Gastroesophageal sphincter (tissue), 4 donors: ENCODE results near the gene ANKS1A. TPM values are rescaled to one million over a fixed set of nuclear protein-coding genes. Genes with fewer than 3 reads are reported as not detected.

Experiments used
- ATAC-seq: fragments of 150-250 bp; one replicate; pipeline ENCODE4 v1.9.1; 2016; ENCODE audit warnings: mild to moderate bottlenecking, moderate library complexity
- H3K27ac ChIP-seq, 4 donors: fragments of 200-600 bp; sonication (generic) in 3 of 4; 1 replicate in 3 of 4; 2 replicates in 1 of 4; pipeline ENCODE4 v1.5.1; 2016 to 2019
- H3K27me3 ChIP-seq: fragments of 200-600 bp; sonication (generic); one replicate; pipeline ENCODE4 v1.5.1; 2019
- H3K36me3 ChIP-seq, 2 donors: fragments of 200-600 bp; sonication (generic); one replicate each; pipeline ENCODE4 v1.5.1; 2019; ENCODE audit warnings: control low read depth in 1 of 2
- H3K4me1 ChIP-seq, 3 donors: fragments of 200-600 bp; sonication (generic); 1 replicate in 2 of 3; 2 replicates in 1 of 3; pipeline ENCODE4 v1.5.1; 2016 to 2019; ENCODE audit warnings: control low read depth in 2 of 3
- H3K4me3 ChIP-seq, 2 donors: fragments of 200-600 bp; sonication (generic); one replicate each; pipeline ENCODE4 v1.5.1; 2019; ENCODE audit warnings: mild to moderate bottlenecking in 1 of 2, moderate library complexity in 1 of 2
- H3K9me3 ChIP-seq, 3 donors: fragments of 200-600 bp; sonication (generic); one replicate each; pipeline ENCODE4 v1.5.1; 2017 to 2019; ENCODE audit warnings: control low read depth in 2 of 3
- EP300 ChIP-seq: sonication (generic); formaldehyde crosslinking; IDR thresholded peaks from one replicate; pipeline ENCODE4 v1.6.1; 2017; ENCODE audit warnings: antibody characterized with exemption, mild to moderate bottlenecking
- POLR2A ChIP-seq, 2 donors: fragments of 450-650 bp; IDR thresholded peaks; one replicate each; pipeline ENCODE4 v1.6.1; 2017; ENCODE audit warnings: antibody characterized with exemption in 2 of 2, mild to moderate bottlenecking in 2 of 2, moderate library complexity in 1 of 2
- POLR2AphosphoS5 ChIP-seq: sonication (generic); formaldehyde crosslinking; IDR thresholded peaks from one replicate; pipeline ENCODE4 v1.6.1; 2017; ENCODE audit warnings: antibody characterized with exemption
- WGBS, 2 donors: methylation state at CpG; one replicate each; pipeline ENCODE4 v1.1.5; 2018; ENCODE audit warnings: low coverage in 1 of 2; 5-methylcytosine and 5-hydroxymethylcytosine counted together
- total RNA-seq, 4 donors: library from RNA; depleted of rRNA; stranded (reverse); fragments of >200 nt; gene quantifications; one replicate each; pipeline ENCODE4 v1.1.0, GENCODE V29; 2016
- TF ChIP-seq, protein P1 (sequence below), 4 experiments: fragments of 200-600 bp in 2 of 4; fragments of 450-650 bp in 2 of 4; sonication (generic) in 1 of 4; IDR thresholded peaks; one replicate each; pipeline ENCODE4 v1.5.1; 2017 to 2019; ENCODE audit warnings: antibody characterized with exemption in 4 of 4, mild to moderate bottlenecking in 2 of 4, moderate library complexity in 2 of 4

ANKS1A gene
- total RNA-seq, 4 donors from 2014 or later, result 52.0 to 135 (median 88.4) TPM

DNA sequence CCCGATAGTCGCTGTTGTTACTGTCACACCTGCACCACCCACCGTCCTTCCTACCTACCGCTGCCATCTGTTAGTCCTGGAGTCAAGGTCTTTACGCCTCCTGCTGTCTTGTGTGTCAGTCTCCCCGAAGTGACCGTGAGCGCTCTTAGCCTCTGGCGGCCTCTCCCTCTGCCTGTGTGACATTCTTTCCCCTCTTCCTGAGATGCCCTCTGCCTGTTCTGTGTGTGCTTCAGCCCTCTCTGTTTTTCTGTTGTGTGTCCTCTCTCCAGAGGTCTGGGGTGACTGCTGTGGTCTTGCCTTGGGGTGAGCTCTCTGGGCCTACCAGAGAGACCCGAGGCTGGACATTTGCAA lies 197.2 kb downstream of the ANKS1A start:
- Histone ChIP-seq H3K4me1 (peaks cover 3 to 99% (median 26%) of the 10 kb centered on the region in 3 donors), H3K36me3 (peaks cover 0 to 98% of the 10 kb centered on the region in 2 donors), H3K27me3 (no peaks in the 10 kb centered on the region), H3K9me3 (no peaks in the 10 kb centered on the region), H3K27ac (peak overlapping the region in 3 of 4 donors; percentile 68 to 81 (median 72)), H3K4me3 (no peak overlapping the region)
- ATAC-seq, result no peak
- TF ChIP-seq POLR2AphosphoS5 (no peak), EP300 (no peak), POLR2A (IDR thresholded peaks at IDR 0.05) (no peak)
- TF ChIP-seq, protein P1, sequence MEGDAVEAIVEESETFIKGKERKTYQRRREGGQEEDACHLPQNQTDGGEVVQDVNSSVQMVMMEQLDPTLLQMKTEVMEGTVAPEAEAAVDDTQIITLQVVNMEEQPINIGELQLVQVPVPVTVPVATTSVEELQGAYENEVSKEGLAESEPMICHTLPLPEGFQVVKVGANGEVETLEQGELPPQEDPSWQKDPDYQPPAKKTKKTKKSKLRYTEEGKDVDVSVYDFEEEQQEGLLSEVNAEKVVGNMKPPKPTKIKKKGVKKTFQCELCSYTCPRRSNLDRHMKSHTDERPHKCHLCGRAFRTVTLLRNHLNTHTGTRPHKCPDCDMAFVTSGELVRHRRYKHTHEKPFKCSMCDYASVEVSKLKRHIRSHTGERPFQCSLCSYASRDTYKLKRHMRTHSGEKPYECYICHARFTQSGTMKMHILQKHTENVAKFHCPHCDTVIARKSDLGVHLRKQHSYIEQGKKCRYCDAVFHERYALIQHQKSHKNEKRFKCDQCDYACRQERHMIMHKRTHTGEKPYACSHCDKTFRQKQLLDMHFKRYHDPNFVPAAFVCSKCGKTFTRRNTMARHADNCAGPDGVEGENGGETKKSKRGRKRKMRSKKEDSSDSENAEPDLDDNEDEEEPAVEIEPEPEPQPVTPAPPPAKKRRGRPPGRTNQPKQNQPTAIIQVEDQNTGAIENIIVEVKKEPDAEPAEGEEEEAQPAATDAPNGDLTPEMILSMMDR (IDR thresholded peaks at IDR 0.05), result no peak
- WGBS, 2 donors, result 76 to 92% methylated on average over 6 to 10 of the region's 10 CpGs

DNA sequence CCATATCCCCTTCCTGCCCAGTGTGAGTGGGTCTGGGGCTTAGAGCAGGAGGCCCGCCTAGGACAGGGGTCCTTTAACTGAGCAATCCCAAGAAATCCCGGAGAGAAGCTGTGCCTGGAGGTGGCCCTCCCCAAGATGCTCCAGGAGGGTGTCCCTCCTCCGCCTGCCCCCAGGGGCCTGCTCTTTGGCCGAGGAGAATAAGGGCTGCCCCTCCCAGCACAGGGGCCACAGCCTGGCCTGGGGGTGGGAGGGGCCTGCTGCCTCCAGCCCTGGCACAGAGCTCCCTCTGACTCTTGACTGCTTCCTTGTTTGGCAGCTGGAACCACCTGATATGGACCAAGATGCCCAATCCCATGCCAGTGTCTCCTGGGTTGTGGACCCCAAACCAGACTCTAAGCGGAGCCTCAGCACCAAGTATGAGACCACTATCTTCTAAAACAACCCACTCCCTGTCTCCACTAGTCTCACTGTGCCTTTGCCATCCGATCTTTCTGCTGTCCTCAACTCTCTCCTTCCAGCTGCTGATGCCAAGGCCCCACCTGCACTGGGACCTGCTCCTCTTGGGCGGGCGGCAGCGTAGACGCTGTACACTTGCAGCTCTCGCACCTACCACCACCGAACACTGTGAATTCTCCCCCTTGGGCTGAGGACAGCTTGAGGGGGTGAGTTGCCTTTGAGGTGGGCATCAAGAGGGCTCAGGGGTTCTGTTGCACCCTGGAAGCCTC lies 197.7 kb downstream of the ANKS1A start:
- 86 to 90% methylated on average over 2 to 3 of the region's 12 CpGs for WGBS, 2 donors
- H3K27me3 ChIP-seq, result no peaks in the 10 kb centered on the region
- H3K4me3 ChIP-seq, result no peak overlapping the region
- peak overlapping the region in 3 of 4 donors; percentile 68 to 81 (median 72) for H3K27ac ChIP-seq
- ATAC-seq, result no peak
- peaks cover 0 to 98% of the 10 kb centered on the region in 2 donors for H3K36me3 ChIP-seq
- H3K4me1 ChIP-seq, result peaks cover 3 to 99% (median 20%) of the 10 kb centered on the region in 3 donors
- H3K9me3 ChIP-seq, result no peaks in the 10 kb centered on the region
- TF ChIP-seq EP300 (no peak), POLR2AphosphoS5 (no peak), POLR2A (IDR thresholded peaks at IDR 0.05) (no peak)
- TF ChIP-seq, protein P1 (IDR thresholded peaks at IDR 0.05), result no peak

DNA sequence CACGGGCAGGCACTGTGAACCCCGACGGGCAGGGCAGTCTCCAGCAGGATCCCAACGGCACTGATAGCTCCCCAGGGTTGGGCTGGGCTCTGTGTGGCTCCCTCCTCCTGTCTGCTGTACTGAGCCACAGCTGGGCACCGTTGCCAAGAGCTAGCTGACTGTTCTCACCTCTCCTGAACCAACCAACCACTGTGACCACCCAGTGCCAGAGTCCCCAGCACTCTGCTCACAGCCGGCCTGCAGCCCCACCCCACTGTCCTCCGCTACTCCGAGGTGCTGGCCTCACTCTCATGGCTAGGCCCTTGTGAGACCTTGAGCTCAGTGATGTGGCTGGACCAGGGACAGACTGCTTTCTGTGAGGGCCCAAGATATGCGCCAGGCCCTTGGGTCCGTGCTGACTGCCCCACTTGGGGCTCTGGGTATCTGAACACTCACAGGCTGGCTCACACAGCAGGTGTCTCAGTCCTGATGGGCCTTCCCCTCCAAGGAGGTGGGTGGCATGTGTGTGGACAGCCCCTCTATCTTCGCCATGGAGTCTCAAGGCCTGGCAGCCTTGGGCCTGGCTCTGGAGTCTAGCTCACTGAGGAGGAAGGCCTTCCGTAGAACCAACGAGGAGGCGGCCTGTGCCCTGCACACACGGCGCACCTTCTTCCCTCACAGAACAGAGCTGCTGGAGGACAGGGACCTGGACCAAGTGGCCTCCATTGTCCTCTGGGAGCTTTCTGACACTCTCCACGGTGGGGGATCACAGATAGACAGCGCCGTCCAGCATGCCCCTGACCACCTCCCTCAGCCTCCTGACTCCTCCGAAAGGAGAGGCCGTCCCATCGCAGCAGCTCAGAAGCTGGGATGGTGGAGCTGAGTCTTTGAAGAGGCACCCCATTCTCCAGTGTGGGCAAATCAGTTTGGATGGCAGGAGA lies 198.6 kb downstream of the ANKS1A start:
- peaks cover 0 to 91% of the 10 kb centered on the region in 2 donors for H3K36me3 ChIP-seq
- H3K4me3 ChIP-seq, result no peak overlapping the region
- H3K27me3 ChIP-seq, result no peaks in the 10 kb centered on the region
- peak overlapping the region; percentile 2 to 81 (median 70) for H3K27ac ChIP-seq
- ATAC-seq, result no peak
- WGBS, 2 donors, result 69 to 77% methylated on average over 3 to 4 of the region's 22 CpGs
- peaks cover 3 to 99% (median 22%) of the 10 kb centered on the region in 3 donors for H3K4me1 ChIP-seq
- no peaks in the 10 kb centered on the region for H3K9me3 ChIP-seq
- TF ChIP-seq POLR2A (IDR thresholded peaks at IDR 0.05) (no peak), EP300 (no peak), POLR2AphosphoS5 (no peak)
- TF ChIP-seq, protein P1 (IDR thresholded peaks at IDR 0.05), result no peak

DNA sequence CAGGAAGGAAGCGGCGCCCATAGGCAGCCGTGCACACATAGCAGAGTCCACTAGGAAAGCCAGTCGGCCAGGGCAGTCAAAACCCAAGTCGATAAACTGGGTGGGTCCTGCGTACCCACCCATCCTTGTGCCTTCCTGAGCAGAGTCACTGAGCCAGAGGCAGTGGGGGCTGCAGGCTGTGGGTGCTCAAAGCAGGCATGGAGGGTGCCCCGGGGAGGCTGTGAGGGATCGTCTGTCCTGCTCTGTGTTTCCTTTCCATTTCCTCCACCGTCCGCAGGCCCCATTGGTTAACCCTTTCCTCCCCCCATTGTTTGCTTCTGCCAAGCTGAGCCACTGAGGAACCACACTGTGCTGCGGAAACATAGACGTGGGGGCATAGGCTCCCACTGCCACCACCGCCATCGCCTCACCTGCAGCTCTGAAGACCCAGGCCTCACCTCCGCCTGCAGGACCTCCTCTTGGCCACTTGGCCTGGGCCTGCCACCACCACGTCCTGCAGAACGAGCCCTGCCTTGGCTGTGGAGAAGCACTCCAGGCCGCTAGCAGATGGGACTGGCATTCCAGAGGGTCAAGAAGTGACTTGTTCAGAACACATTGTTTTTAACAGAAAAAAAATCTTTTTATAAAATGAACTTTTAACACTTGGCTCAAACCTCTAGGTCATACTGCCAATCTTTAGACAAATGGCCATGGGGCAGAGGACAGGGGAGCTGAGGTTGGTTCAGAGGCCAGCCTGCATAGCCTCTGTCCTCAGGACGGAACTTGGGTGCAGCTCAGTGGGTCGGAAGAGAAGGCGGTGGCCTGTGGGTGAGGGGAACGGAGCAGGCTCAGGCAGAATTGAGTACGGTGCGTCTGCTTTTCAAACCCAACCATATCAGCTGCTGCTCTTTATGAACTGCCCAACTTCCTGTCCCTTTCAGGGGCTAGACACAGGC lies 199.5 kb downstream of the ANKS1A start:
- Histone ChIP-seq H3K27ac (peak overlapping the region; percentile 55 to 81 (median 70)), H3K27me3 (no peaks in the 10 kb centered on the region), H3K36me3 (peaks cover 0 to 81% of the 10 kb centered on the region in 2 donors), H3K4me3 (no peak overlapping the region), H3K9me3 (no peaks in the 10 kb centered on the region), H3K4me1 (peaks cover 3 to 100% (median 26%) of the 10 kb centered on the region in 3 donors)
- WGBS, 2 donors, result 61 to 84% methylated on average over 2 to 13 of the region's 24 CpGs
- TF ChIP-seq, protein P1 (IDR thresholded peaks at IDR 0.05), result peak in 2 of 4 experiments; percentile 10 to 26
- TF ChIP-seq POLR2AphosphoS5 (peak; percentile 45), EP300 (no peak)
- no peak for ATAC-seq
